HG02571 (cell line): ENCODE measurements around the gene IGSF21.
"Not testable (repeated sequence)": the region's sequence is repeated elsewhere in the genome, so short reads cannot be mapped to it uniquely, and the experiment has no call there.

ENCODE experiments used
- ATAC-seq: cut with Tn5 transposase; IDR thresholded peaks from one replicate; pipeline ENCODE4 v1.9.1; 2021; ENCODE audit warnings: mild to moderate bottlenecking, moderate library complexity; ENCODE audit not compliant: unreplicated experiment

Gene IGSF21

GRCh38 chr1:18142969-18143368 is 35.4 kb downstream of the IGSF21 start:
- ATAC-seq: no peak

- no peak for ATAC-seq
Measured at GRCh38 chr1:18144062-18144461, 36.5 kb downstream of the IGSF21 start.

DNA sequence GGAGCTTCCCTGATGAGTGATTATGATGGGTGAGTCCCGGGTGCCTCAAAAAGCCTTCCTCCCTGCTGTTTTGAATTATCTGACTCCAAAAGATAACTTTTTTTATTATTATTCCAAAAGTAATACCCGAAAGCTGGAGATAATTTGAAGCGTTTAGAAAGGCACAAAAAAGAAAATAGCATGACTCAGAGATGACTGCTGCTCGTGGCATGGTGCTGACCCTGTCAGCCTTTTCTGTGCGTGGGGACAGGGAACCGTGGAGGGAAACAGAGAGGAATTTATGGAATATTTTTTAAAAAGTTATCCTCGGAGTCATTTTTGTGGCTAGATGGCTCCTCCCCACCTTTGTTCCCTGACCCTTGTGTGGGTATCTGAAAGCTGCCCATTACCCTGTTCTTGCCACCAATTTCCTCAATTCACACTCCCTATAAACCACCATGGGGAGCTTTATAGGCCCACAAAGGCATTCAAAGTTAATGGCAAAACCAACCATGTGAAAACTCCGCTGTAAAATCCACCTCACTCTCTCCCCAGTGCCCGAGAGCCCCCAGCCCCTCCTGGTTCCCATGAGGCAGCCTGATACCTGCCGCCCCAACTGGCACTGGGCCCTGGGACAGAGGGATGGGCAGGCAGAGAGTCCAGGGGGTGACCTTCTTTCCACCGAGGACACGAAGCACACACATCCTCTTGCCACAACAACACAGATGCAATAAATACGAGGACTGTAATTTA is 37.5 kb downstream of the IGSF21 start:
- no peak for ATAC-seq

- no peak for ATAC-seq
Measured at GRCh38 chr1:18145851-18146618, 38.4 kb downstream of the IGSF21 start.

- no peak for ATAC-seq
Measured at GRCh38 chr1:18146886-18147285, 39.3 kb downstream of the IGSF21 start.

GRCh38 chr1:18147672-18148071 is 40.1 kb downstream of the IGSF21 start:
- no peak for ATAC-seq

DNA sequence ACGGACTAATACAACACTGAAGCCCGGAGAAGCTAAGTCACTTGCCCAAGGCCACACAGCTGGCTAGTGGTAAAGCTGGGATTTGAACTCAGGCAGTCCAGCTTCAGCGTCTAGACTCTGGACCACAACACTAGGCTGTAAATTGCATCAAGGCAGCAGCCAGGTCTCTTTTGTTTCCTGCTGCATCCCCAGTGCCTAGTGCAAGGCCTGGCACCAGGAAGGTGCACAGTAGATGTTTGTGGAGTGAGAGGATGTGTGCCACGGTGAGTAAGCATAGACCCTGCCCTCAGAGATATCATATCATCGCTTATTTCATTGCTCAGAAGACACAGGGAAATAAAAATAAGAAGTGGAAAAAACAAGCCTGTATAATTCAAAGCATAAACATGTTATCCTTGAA is 40.9 kb downstream of the IGSF21 start:
- no peak for ATAC-seq

DNA sequence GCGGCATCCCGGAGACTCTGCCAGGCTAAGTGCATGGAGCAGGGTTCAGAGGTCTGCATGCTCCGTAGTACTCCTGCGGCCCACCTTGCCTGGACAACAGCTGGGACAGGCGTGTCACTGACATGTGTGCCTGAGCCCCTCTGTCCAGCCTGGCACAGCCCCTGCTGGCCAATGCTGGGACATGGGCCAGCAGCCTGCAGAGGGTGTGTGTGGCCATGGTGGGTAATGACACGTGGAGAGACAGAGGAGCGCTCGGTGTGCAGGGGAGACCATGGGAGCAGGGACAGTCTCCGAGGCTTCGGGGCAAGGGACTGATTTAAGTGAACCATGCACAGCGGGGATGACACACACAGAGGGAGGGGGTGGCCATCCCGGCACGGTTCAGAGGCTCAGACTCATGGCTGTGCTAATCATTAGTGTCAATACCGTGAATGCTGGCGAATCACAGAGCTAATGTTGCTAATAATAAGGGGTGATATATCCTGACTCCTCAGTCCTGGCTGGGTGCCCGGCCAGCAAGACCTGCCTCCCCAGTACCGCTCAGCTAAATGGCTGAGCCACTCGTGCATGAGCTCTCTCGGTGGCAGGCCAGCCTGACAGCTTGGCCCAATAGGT is 41.5 kb downstream of the IGSF21 start:
- ATAC-seq: no peak

- ATAC-seq: no peak
Measured at GRCh38 chr1:18151436-18152122, 44.0 kb downstream of the IGSF21 start.

DNA sequence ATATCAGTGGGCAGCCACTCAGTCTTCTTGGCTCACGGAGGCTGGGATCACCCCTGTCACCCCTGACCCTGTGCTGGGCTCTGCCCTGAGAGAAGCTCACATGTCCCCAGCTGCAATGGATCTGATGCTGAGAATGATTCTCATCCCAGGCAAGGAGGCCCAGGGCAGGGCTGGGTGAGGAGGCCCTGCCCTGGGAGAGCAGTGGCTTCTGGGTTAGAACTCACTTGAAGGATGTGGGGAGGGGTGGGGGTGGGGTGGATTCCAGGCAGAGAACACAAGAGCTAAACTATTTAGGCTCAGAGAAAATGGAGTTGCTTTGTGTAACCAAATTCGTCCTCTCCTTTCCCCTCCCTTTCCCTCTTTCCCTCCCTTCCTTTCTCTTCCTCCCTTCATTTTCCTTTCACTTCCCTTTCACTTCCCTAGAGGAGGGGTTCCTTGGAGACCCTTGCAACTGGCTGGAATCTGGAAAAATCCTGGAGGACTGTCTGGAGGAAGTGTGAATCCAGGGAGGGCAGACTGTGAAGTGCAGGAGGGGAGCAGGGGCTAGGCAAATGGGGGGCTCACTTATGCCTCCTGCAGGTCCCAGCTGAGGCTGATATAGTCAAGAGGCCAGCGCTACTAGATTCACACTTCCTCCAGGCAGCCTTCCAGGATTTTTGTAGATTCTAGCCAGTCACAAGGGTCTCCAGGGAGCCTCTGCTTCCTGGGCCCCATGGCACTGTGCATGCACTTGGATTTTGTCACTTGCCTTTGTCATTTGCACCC is 47.0 kb downstream of the IGSF21 start:
- no peak for ATAC-seq

DNA sequence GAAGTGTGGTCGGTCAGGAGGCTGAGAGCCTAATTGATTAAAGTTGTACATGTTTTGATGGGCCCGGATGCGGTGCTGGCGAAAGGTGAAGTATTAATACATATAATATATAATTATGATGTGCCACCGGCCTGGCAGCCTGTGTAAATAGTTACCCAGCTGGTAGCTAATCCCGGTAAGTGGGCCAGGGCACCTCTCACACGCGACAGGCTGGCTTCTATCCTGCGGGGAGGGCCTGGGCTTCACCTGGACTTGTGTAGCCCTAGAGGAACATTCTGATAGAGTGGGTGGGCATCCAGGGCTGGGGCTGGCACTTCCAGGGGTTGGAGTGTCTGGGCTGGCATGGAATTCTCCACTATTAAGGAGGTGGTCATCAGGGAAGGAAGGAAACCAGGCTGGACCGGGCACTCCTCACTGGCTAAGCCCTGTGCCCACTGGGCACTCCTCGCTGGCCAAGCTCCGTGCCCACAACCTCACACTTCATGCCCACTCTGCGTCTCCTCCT is 48.3 kb downstream of the IGSF21 start:
- no peak for ATAC-seq

GRCh38 chr1:18157352-18157751 is 49.8 kb downstream of the IGSF21 start:
- no peak for ATAC-seq

DNA sequence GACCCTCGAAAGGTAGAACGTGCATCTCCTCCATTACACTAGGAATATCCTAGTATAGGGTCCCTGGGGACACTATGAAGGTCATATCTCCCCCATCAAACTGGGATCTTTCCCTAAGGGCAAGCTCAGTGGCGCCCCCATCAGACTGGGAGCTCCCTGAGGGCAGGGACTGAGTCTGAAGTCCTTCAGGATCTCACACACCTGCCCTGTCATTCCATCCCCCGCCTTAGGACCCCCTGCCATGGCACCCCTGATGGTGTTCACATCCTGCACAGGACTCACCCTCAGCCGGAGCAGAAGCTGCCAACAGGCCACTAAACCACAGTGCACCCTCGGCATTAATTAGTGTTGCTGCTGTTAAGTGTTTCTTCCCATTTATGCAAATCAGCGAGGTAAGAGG is 50.4 kb downstream of the IGSF21 start:
- ATAC-seq: no peak

DNA sequence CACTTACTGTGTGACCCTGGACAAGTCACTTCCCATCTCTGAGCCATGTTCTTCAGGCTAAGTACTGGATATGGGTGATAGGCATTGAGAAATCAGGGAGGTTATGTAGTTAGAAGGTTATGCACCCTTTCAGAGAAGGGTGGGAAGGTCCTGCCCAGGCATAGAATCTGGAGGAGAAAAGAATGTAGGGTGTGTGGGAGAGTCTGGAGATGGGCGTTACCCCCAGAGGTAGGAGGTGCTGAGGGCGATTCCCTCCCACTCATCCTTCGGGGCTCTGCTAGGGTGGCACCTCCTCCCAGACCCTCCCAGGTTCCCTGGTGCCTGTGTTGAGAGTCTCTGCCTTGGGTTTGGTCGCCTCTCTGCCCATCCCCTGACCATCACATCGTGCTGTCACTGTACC is 51.1 kb downstream of the IGSF21 start:
- no peak for ATAC-seq

GRCh38 chr1:18160290-18160942 is 52.8 kb downstream of the IGSF21 start:
- no peak for ATAC-seq

DNA sequence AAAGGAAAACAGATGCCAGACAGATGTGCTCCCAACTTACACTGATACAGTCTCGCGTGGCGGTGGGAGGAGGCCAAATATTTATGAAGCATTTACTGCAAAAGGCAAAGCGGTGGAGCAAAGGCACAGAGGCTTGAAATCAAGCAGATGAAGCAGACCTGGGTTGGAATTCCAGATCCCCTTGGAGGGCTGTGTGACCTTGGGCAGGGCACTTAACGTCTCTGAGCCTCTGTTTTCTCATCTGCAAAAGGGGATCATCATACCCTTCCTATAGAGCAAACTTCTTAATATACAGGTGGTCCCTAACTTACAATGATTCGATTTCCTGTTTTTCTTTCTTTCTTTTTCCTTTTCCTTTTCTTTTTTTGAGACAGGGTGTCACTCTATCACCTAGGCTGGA is 54.1 kb downstream of the IGSF21 start:
- no peak for ATAC-seq

GRCh38 chr1:18165640-18166039 is 58.0 kb downstream of the IGSF21 start:
- not testable (repeated sequence) for ATAC-seq

- no peak for ATAC-seq
Measured at GRCh38 chr1:18166341-18166740, 58.7 kb downstream of the IGSF21 start.

DNA sequence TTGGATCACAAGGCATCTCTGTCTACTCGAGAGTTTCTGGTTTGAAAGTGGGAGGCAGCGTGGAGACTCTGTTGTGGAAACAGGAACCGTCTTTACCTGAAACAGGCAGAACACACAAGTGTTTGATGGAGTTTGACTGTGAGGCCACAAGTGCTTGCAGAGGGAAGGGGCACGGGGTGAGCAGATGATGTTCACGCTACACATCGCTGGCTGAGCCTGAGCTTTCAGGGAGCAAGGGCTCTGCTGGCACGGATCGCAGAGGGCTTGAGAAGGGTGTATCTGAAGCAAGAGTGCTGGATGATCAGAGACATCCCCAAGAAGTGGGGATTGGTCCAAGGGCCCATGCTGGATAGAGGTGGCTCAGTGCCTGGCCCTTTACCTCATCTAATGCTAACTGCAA is 59.3 kb downstream of the IGSF21 start:
- ATAC-seq: no peak

GRCh38 chr1:18170444-18170843 is 62.8 kb downstream of the IGSF21 start:
- no peak for ATAC-seq
